Activated CD8-positive, alpha-beta T cell treated with anti-CD3 and anti-CD28 coated beads for 36 hours (primary cell): Measurements from ENCODE around the gene KRTAP4-16. TPM values are rescaled to one million over a fixed set of nuclear protein-coding genes. Genes with fewer than 3 reads are reported as not detected.
"Not testable (repeated sequence)": the region's sequence is repeated elsewhere in the genome, so short reads cannot be mapped to it uniquely, and the experiment has no call there.

ENCODE experiments used
- ATAC-seq: fragments of 200-7000 bp; cut with Tn5 transposase; one replicate; pipeline ENCODE4 v1.10.0; 2021; ENCODE audit warnings: mild to moderate bottlenecking, moderate library complexity
- CTCF ChIA-PET: fragments of 350-600 bp; sonication (Branson Sonifier 250); formaldehyde crosslinking; loops from one replicate; lab custom pipeline; 2021; ENCODE audit warnings: antibody characterized with exemption; lab: Charles Lee
- POLR2A ChIA-PET: fragments of 350-600 bp; sonication (Branson Sonifier 250); formaldehyde crosslinking; loops from one replicate; lab custom pipeline; 2021; ENCODE audit warnings: antibody characterized with exemption; lab: Charles Lee
- DNase-seq: peaks from one replicate; pipeline ENCODE4 v3.0.0-alpha.2; 2020
- H3K27ac Mint-ChIP-seq: one replicate; pipeline ENCODE4 v1.8.0; 2021; ENCODE audit warnings: mild to moderate bottlenecking, mixed read lengths
- H3K27me3 Mint-ChIP-seq: one replicate; pipeline ENCODE4 v1.8.0; 2021; ENCODE audit warnings: mixed read lengths
- H3K36me3 Mint-ChIP-seq: one replicate; pipeline ENCODE4 v1.8.0; 2021; ENCODE audit warnings: low read depth, mixed read lengths
- H3K4me1 Mint-ChIP-seq: one replicate; pipeline ENCODE4 v1.8.0; 2021; ENCODE audit warnings: low read depth, mixed read lengths
- H3K4me3 Mint-ChIP-seq: one replicate; pipeline ENCODE4 v1.8.0; 2021; ENCODE audit warnings: mild to moderate bottlenecking, moderate library complexity, mixed read lengths
- H3K9me3 Mint-ChIP-seq: one replicate; pipeline ENCODE4 v1.8.0; 2021; ENCODE audit warnings: mixed read lengths
- intact Hi-C: fragments of 100-400 bp; cut with micrococcal nuclease; formaldehyde crosslinking; loops from one replicate; pipeline ENCODE4 v1.10.0; 2022
- total RNA-seq, 2 experiments: library from RNA; stranded (reverse); gene quantifications; one replicate each; pipeline ENCODE4 v1.2.3, GENCODE V29; 2021
- TF ChIP-seq, protein P1 (sequence below): fragments of 200-600 bp; IDR thresholded peaks from one replicate; pipeline ENCODE4 v1.8.0; 2022; ENCODE audit warnings: antibody characterized with exemption, mild to moderate bottlenecking

KRTAP4-16 gene
- total RNA-seq = not detected

DNA sequence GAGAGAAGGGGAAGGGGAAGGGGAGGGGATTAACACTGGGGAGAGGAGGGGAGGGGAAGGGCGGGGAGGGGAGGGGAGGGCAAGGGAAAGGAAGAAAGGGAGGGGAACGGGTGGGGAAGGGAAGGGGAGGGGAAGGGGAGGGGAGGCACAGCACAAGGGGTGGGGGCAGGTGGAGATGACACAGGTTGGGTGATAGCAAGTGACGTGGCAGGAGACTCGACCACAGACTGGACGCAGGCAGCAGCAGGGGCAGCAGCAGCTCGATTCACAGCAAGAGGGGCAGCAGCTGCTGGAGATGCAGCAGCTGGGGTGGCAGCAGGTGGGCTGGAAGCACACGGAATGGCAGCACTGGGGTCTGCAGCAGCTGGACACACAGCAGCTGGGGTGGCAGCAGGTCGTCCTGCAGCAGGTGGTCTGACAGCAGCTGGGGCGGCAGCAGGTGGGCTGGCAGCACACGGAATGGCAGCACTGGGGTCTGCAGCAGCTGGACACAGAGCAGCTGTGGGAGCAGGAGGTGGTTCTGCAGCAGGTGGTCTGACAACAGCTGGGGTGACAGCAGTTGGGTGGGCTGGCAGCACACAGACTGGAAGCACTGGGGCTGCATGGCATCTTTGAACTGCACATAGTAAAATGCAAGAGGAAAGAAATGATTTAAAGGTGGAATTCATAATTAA lies at the start of gene KRTAP4-16:
Gene KRTAP4-16, minus strand, starts transcription at position 624 of the 674 bp plus-strand sequence. Its CDS starts 0 bp downstream, at position 624.
- Mint-ChIP-seq H3K4me1 (peaks cover 8% of the 10 kb centered on the region), H3K4me3 (no peak within 1 kb of the TSS), H3K27ac (no peak within 1 kb of the TSS), H3K27me3 (peaks cover 5% of the 10 kb centered on the region), H3K9me3 (no peaks in the 10 kb centered on the region), H3K36me3 (no peaks in the 10 kb centered on the region)
- intact Hi-C loops = no loop called here
- no peak for DNase-seq
- no peak for ATAC-seq
- ChIA-PET CTCF (no interaction called here), POLR2A (no interaction called here)
- TF ChIP-seq, protein P1, sequence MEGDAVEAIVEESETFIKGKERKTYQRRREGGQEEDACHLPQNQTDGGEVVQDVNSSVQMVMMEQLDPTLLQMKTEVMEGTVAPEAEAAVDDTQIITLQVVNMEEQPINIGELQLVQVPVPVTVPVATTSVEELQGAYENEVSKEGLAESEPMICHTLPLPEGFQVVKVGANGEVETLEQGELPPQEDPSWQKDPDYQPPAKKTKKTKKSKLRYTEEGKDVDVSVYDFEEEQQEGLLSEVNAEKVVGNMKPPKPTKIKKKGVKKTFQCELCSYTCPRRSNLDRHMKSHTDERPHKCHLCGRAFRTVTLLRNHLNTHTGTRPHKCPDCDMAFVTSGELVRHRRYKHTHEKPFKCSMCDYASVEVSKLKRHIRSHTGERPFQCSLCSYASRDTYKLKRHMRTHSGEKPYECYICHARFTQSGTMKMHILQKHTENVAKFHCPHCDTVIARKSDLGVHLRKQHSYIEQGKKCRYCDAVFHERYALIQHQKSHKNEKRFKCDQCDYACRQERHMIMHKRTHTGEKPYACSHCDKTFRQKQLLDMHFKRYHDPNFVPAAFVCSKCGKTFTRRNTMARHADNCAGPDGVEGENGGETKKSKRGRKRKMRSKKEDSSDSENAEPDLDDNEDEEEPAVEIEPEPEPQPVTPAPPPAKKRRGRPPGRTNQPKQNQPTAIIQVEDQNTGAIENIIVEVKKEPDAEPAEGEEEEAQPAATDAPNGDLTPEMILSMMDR = no peak

DNA sequence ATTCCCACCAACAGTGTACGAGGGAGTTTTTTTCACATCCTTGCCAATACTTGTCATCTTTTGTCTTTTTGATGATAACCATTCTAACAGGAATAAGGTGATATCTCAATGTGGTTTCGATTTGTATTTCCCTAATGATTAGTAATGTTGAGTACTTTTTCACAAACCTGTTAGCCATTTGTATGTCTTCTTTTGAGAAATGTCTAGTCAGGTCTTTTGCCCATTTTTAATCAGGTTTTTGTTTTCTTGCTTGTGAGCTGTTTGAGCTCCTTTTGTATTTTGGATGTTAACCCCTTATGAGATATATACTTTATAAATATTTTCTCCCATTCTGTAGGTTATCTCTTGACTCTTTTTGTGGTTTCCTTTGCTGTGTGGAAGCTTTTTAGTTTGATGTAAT lies 49.5 kb upstream of the KRTAP4-16 start:
- CTCF ChIA-PET = no interaction called here
- no peak for ATAC-seq
- Mint-ChIP-seq H3K9me3 (no peaks in the 10 kb centered on the region), H3K4me1 (no peaks in the 10 kb centered on the region), H3K27ac (no peak overlapping the region), H3K27me3 (peaks cover 2% of the 10 kb centered on the region), H3K36me3 (no peaks in the 10 kb centered on the region), H3K4me3 (no peak overlapping the region)
- TF ChIP-seq, protein P1 = no peak
- intact Hi-C loops = no loop called here
- no peak for DNase-seq
- POLR2A ChIA-PET = no interaction called here

DNA sequence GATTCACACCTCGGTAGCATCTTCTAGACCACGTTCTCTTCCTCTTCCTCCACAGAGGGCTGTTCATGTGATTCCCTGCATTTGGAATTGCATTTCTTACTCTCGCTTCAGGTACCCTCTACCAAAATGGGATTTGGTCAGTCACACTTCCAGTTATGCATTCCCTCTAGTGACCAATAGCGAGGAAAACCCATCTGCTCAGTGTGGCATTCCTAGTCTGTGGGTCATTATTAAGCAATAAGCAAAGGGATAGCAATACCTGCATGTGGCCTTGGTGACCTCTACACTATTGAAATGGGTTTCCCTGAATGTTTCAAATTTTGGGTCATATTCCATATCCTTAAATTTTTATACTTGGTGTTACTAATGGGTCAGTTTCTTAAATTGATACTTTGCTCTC lies 48.0 kb upstream of the KRTAP4-16 start:
- Mint-ChIP-seq H3K4me1 (no peaks in the 10 kb centered on the region), H3K9me3 (no peaks in the 10 kb centered on the region), H3K27ac (no peak overlapping the region), H3K4me3 (no peak overlapping the region), H3K36me3 (no peaks in the 10 kb centered on the region), H3K27me3 (peaks cover 2% of the 10 kb centered on the region)
- no peak for DNase-seq
- TF ChIP-seq, protein P1 = no peak
- intact Hi-C loops = no loop called here
- no peak for ATAC-seq
- ChIA-PET CTCF (no interaction called here), POLR2A (no interaction called here)

DNA sequence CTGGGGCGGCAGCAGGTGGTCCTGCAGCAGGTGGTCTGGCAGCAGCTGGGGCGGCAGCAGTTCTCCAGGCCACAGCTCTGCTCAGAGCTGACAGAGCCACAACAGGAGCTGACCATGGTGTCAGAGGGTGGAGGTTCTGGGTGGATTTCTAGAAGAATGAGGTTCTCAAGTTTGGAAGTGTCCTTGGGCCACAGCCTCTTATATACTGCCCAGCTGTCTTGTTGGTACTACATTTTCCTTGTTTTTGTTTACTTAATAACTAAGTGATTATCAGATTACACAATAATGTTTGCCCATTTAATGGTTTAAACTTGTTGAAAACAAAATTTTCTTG lies 47.6 kb upstream of the KRTAP4-16 start, which contains the start of gene KRTAP4-5:
Gene KRTAP4-5, minus strand, starts transcription at position 174 of the 334 bp plus-strand sequence. Its CDS starts 58 bp downstream, at position 116.
- no peaks in the 10 kb centered on the region for H3K36me3 Mint-ChIP-seq
- ChIA-PET POLR2A (no interaction called here), CTCF (no interaction called here)
- intact Hi-C loops = no loop called here
- ATAC-seq (no peak), DNase-seq (no peak)
- no peak within 1 kb of the TSS for H3K27ac Mint-ChIP-seq
- peaks cover 2% of the 10 kb centered on the region for H3K27me3 Mint-ChIP-seq
- TF ChIP-seq, protein P1 = no peak
- H3K9me3 Mint-ChIP-seq = no peaks in the 10 kb centered on the region
- H3K4me1 Mint-ChIP-seq = no peaks in the 10 kb centered on the region
- no peak within 1 kb of the TSS for H3K4me3 Mint-ChIP-seq

DNA sequence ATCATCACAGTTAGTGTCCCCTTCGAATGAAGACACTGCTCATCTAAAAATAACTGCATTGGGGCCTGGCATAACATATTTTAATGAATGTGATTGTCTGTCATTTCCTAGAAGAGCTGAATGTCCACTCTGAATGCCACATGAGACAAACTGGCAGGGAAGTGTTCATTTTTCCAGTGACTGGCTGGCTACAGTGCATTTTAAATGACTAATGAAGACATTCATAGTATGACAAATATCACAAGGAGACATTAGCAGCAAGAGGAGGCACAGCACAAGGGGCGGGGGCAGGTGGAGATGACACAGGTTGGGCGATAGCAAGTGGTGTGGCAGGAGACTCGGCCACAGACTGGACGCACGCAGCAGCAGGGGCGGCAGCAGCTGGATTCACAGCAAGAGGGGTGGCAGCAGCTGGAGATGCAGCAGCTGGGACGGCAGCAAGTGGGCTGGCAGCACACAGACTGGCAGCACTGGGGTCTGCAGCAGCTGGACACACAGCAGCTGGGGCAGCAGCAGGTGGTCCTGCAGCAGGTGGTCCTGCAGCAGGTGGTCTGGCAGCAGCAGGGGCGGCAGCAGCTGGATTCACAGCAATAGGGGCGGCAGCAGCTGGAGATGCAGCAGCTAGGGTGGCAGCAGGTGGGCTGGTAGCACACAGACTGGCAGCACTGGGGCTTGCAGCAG lies 47.1 kb upstream of the KRTAP4-16 start:
- ATAC-seq, H3K9me3 Mint-ChIP-seq, H3K27me3 Mint-ChIP-seq, DNase-seq, intact Hi-C loops, H3K4me1 Mint-ChIP-seq, POLR2A ChIA-PET, CTCF ChIA-PET, H3K36me3 Mint-ChIP-seq, H3K4me3 Mint-ChIP-seq, H3K27ac Mint-ChIP-seq: not testable (repeated sequence)
